GM12878 (cell line): ENCODE data around the gene PLPP1. TPM values are rescaled to one million over a fixed set of nuclear protein-coding genes. Genes with fewer than 3 reads are reported as not detected.

Source experiments
- ATAC-seq: fragments of 200-7000 bp; cut with Tn5 transposase; 3 replicates; pipeline ENCODE4 v1.9.1; 2020; ENCODE audit warnings: mild to moderate bottlenecking, moderate library complexity
- BruUV-seq: library from RNA; stranded (reverse); fragments of 400-500 nt; replicated peaks from 2 replicates; lab custom pipeline; 2021; lab: Mats Ljungman, UMichigan
- CTCF ChIA-PET: fragments of 300-600 bp; sonication (Branson Sonifier 250); formaldehyde crosslinking; extraction: SDS; loops from one replicate; lab custom pipeline; 2021; ENCODE audit warnings: inconsistent platforms; lab: Yijun Ruan, JAX
- POLR2A ChIA-PET: fragments of 350-600 bp; formaldehyde crosslinking; extraction: SDS; loops from one replicate; lab custom pipeline; 2021; ENCODE audit warnings: inconsistent platforms; lab: Charles Lee
- RAD21 ChIA-PET: fragments of 300-600 bp; sonication (Branson Sonifier 250); formaldehyde crosslinking; loops from one replicate; lab custom pipeline; 2023; ENCODE audit warnings: antibody characterized with exemption; ENCODE audit not compliant: unreplicated experiment; lab: Charles Lee
- SMC1A ChIA-PET: fragments of 300-600 bp; sonication (Branson Sonifier 250); formaldehyde crosslinking; loops from one replicate; lab custom pipeline; 2023; ENCODE audit not compliant: unreplicated experiment, uncharacterized antibody; lab: Charles Lee
- DNase-seq: peaks from one replicate; pipeline ENCODE4 v3.0.0-alpha.2; 2011; ENCODE audit warnings: low read depth, low spot score
- FAIRE-seq: peaks from 3 replicates; lab custom pipeline; 2011; peaks lifted over from hg19 to GRCh38; lab: Jason Lieb, UNC
- H2AFZ ChIP-seq: 2 replicates; pipeline ENCODE4 v1.6.0; 2011; ENCODE audit warnings: low read depth, low read length, control low read depth; ENCODE audit not compliant: control insufficient read depth
- H3K27ac ChIP-seq: 2 replicates; pipeline ENCODE4 v1.5.1; 2011; ENCODE audit warnings: control low read depth; ENCODE audit not compliant: control insufficient read depth, insufficient read depth
- H3K27me3 ChIP-seq, 2 experiments: replicated peaks in 1 of 2; 2 replicates each; pipeline versions ENCODE4 v1.6.0 to v1.6.1; 2011; ENCODE audit warnings: low read length in 1 of 2; ENCODE audit not compliant: control insufficient read depth in 2 of 2, insufficient read depth in 2 of 2
- H3K36me3 ChIP-seq, 2 experiments: 2 replicates each; pipeline ENCODE4 v1.5.1; 2011; ENCODE audit warnings: low read length in 1 of 2; ENCODE audit not compliant: control insufficient read depth in 2 of 2, insufficient read depth in 2 of 2
- H3K4me1 ChIP-seq: 2 replicates; pipeline ENCODE4 v1.6.1; 2011; ENCODE audit warnings: mild to moderate bottlenecking, low read length, moderate library complexity, mixed read lengths; ENCODE audit not compliant: control insufficient read depth, insufficient read depth
- H3K4me2 ChIP-seq: 2 replicates; pipeline ENCODE4 v1.6.0; 2011; ENCODE audit warnings: control low read depth; ENCODE audit not compliant: control insufficient read depth, insufficient read depth
- H3K4me3 ChIP-seq: fragments of 200-600 bp; sonication (generic); 2 replicates; pipeline ENCODE4 v1.5.1; 2016
- H3K79me2 ChIP-seq: 2 replicates; pipeline ENCODE4 v1.6.0; 2011; ENCODE audit warnings: low read length; ENCODE audit not compliant: control insufficient read depth, insufficient read depth
- H3K9ac ChIP-seq: 2 replicates; pipeline ENCODE4 v1.8.0; 2011; ENCODE audit warnings: low read length, control low read depth, mixed read lengths; ENCODE audit not compliant: control insufficient read depth, insufficient read depth
- H3K9me3 ChIP-seq: replicated peaks from 3 replicates; pipeline ENCODE4 v1.5.1; 2011; ENCODE audit warnings: mild to moderate bottlenecking, low read length; ENCODE audit not compliant: control insufficient read depth, insufficient read depth
- H4K20me1 ChIP-seq: 2 replicates; pipeline ENCODE4 v1.6.0; 2011; ENCODE audit not compliant: control insufficient read depth, insufficient read depth
- CBX3 ChIP-seq: fragments of 200-600 bp; sonication (generic); IDR thresholded peaks from 2 replicates; pipeline ENCODE4 v1.6.1; 2016; ENCODE audit warnings: low read depth, borderline replicate concordance
- CHD2 ChIP-seq: IDR thresholded peaks from 2 replicates; pipeline ENCODE4 v1.6.1; 2011; ENCODE audit warnings: low read depth, low read length, improper control_type of control experiment, borderline replicate concordance
- CREM ChIP-seq: IDR thresholded peaks from 2 replicates; pipeline ENCODE4 v1.6.1; 2014; ENCODE audit warnings: antibody characterized with exemption, low read depth
- DPF2 ChIP-seq: fragments of 450-650 bp; IDR thresholded peaks from 2 replicates; pipeline ENCODE4 v1.6.1; 2017; ENCODE audit warnings: mild to moderate bottlenecking
- HCFC1 ChIP-seq: fragments of 150-350 bp; IDR thresholded peaks from 2 replicates; pipeline ENCODE4 v1.6.1; 2014; ENCODE audit warnings: low read length
- JUND ChIP-seq: IDR thresholded peaks from 2 replicates; pipeline ENCODE4 v1.6.1; 2012; ENCODE audit warnings: low read depth, mild to moderate bottlenecking, low read length, improper control_type of control experiment, moderate library complexity
- MTA3 ChIP-seq: IDR thresholded peaks from 2 replicates; pipeline ENCODE4 v1.6.1; 2012; ENCODE audit warnings: low read length, inconsistent platforms, borderline replicate concordance
- MYB ChIP-seq: fragments of 150-350 bp; IDR thresholded peaks from 2 replicates; pipeline ENCODE4 v1.6.1; 2014; ENCODE audit warnings: mild to moderate bottlenecking, low read depth, low read length, borderline replicate concordance
- NFYB ChIP-seq: IDR thresholded peaks from 2 replicates; pipeline ENCODE4 v1.6.1; 2011; ENCODE audit warnings: low read depth, mild to moderate bottlenecking, low read length, improper control_type of control experiment, moderate library complexity; ENCODE audit not compliant: insufficient read depth
- POLR2AphosphoS5 ChIP-seq: IDR thresholded peaks from 2 replicates; pipeline ENCODE4 v1.6.1; 2011; ENCODE audit warnings: mild to moderate bottlenecking, low read length, inconsistent platforms
- POU2F2 ChIP-seq: IDR thresholded peaks from 3 replicates; pipeline ENCODE4 v1.6.1; 2011; ENCODE audit warnings: low read depth, mild to moderate bottlenecking, low read length, borderline replicate concordance
- RB1 ChIP-seq: fragments of 450-650 bp; formaldehyde crosslinking; IDR thresholded peaks from 2 replicates; pipeline ENCODE4 v1.6.1; 2017; ENCODE audit warnings: mild to moderate bottlenecking, borderline replicate concordance
- RCOR1 ChIP-seq: conservative IDR thresholded peaks from 2 replicates; pipeline ENCODE4 v1.6.1; 2012; ENCODE audit warnings: low read depth, low read length, improper control_type of control experiment
- SUPT20H ChIP-seq: IDR thresholded peaks from 2 replicates; pipeline ENCODE4 v1.6.1; 2011; ENCODE audit warnings: low read depth, mild to moderate bottlenecking, low read length, moderate library complexity, borderline replicate concordance; ENCODE audit not compliant: control insufficient read depth
- TBL1XR1 ChIP-seq: IDR thresholded peaks from 2 replicates; pipeline ENCODE4 v1.6.1; 2012; ENCODE audit warnings: low read depth, low read length, improper control_type of control experiment
- TCF3 ChIP-seq: IDR thresholded peaks from 2 replicates; pipeline ENCODE4 v1.6.1; 2012; ENCODE audit warnings: low read depth, mild to moderate bottlenecking, low read length, borderline replicate concordance; ENCODE audit not compliant: insufficient read depth
- ZNF217 ChIP-seq: fragments of 450-650 bp; IDR thresholded peaks from 2 replicates; pipeline ENCODE4 v1.6.1; 2017; ENCODE audit warnings: antibody characterized with exemption, mild to moderate bottlenecking
- ZNF622 ChIP-seq: fragments of 450-650 bp; IDR thresholded peaks from 2 replicates; pipeline ENCODE4 v1.6.1; 2017; ENCODE audit warnings: mild to moderate bottlenecking, inconsistent platforms
- WGBS: methylation state at CpG from one replicate; pipeline ENCODE4 v1.1.6; 2016; ENCODE audit warnings: low lambda C conversion rate; ENCODE audit not compliant: insufficient replicate concordance, insufficient coverage; ENCODE audit errors: missing lambda C conversion rate; 5-methylcytosine and 5-hydroxymethylcytosine counted together
- in situ Hi-C: fragments of 300-500 bp; cut with MboI; formaldehyde crosslinking; loops from 9 replicates; pipeline ENCODE4 v1.14.3; 2018; ENCODE audit warnings: mixed read lengths
- intact Hi-C: fragments of 100-400 bp; cut with micrococcal nuclease; formaldehyde crosslinking; loops from one replicate; pipeline ENCODE4 v1.14.2; 2022; ENCODE audit not compliant: unreplicated experiment
- polyA plus RNA-seq, 11 experiments: library from polyadenylated mRNA; depleted of rRNA in 4 of 11; unstranded in 6 of 11; stranded (reverse) in 5 of 11; fragments of >200 nt; fragmentation: Nextera tagmentation in 4 of 11; fragmentation: Illumina TruSeq in 1 of 11; extraction: Ambion mirVana in 4 of 11; extraction: Trizol in 1 of 11; gene quantifications; 1 replicate in 1 of 11; 2 replicates in 10 of 11; pipeline versions ENCODE4 v1.2.1 to v1.2.3, GENCODE V29; 2011 to 2016; ENCODE audit warnings: inconsistent platforms in 2 of 11, missing spikeins in 2 of 11, low read depth in 1 of 11
- total RNA-seq, 4 experiments: library from RNA; depleted of rRNA in 3 of 4; stranded (reverse); fragments of >200 nt in 3 of 4; fragmentation: Illumina TruSeq in 1 of 4; extraction: Trizol in 1 of 4; gene quantifications; 2 replicates each; pipeline versions ENCODE4 v1.2.1 to v1.2.3, GENCODE V29; 2013 to 2021
- TF ChIP-seq, protein P1 (sequence below): fragments of 150-350 bp; IDR thresholded peaks from 2 replicates; pipeline ENCODE4 v1.6.1; 2014; ENCODE audit warnings: mild to moderate bottlenecking, low read depth, low read length

PLPP1 gene
- total and polyA plus RNA-seq, 10 of the 15 experiments (the other 5 are each of a cell fraction or from before 2014, with no cell fraction given) = 3.0 to 11.3 (median 8.1) TPM

DNA sequence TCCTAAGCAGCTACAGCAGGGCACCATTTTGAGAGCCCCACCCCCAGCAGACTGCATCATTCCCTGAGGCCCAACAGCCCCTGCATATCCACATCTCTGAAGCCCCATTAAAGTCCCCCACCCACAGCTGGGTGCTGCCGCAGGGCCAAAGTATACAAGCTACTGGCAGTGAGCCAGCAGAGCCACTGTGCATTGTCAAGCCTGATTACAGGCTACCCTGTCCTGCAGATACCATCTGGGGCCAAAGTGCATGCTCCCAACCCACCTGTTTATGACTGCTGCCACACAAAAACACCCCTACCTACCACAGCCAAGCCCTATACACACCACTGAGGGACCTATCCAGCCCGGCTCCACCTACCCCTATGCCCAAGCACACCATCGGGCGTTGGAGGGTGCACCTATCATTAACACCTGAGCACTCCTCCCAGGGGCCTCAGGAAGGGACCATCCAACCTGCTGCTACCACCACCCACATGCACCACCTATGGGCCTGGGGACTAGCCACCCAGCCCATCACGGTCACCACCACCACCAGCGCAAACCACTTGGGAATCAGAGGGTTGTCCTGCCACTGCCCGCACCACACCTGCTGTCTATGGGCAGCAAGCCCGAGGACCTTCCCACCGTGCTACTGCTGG, 105.0 kb downstream of the PLPP1 start:
- DNase-seq = no peak
- no peak overlapping the region for H2AFZ ChIP-seq
- TF ChIP-seq CBX3 (no peak), POLR2AphosphoS5 (0 out of 2 replicates have a peak, but pooled peaks have one; percentile 41)
- intact Hi-C loops (no loop called here), in situ Hi-C loops (no loop called here)
- no peak overlapping the region for H3K4me2 ChIP-seq
- no peaks in the 10 kb centered on the region for H3K79me2 ChIP-seq
- H3K4me1 ChIP-seq = no peaks in the 10 kb centered on the region
- FAIRE-seq = no peak
- no peak overlapping the region for H3K4me3 ChIP-seq
- CTCF ChIA-PET = no interaction called here
- H3K27ac ChIP-seq = no peak overlapping the region
- BruUV-seq = no TSS peak
- SMC1A ChIA-PET = no interaction called here
- H4K20me1 ChIP-seq = no peaks in the 10 kb centered on the region
- 100% methylated on average over 9 of the region's 9 CpGs for WGBS
- H3K9ac ChIP-seq = no peak overlapping the region
- no peaks in the 10 kb centered on the region for H3K27me3 ChIP-seq
- RAD21 ChIA-PET = no interaction called here
- POLR2A ChIA-PET = no interaction called here
- peaks cover 7 to 31% of the 10 kb centered on the region in 2 experiments for H3K36me3 ChIP-seq
- no peak for ATAC-seq
- no peaks in the 10 kb centered on the region; the same call in 1 of the 3 replicates for H3K9me3 ChIP-seq

DNA sequence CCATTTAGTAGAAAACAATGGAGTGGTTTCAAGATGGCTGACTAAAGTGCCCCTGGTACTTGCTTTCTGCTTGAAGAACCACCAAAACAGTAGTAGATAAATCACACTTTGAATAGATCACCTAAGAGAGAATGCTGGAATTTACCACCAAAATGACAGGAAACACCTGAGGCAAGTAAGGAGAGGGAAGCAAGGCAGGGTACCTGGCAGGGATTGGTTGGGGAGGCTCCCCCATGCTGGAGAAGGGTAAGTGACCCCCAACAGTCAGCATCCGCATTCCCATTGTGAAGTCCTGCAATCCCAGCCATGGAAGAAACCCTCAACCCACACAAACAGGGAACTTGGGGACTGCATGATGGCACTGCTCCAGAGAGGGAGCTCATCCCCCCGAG, 105.5 kb downstream of the PLPP1 start:
- intact Hi-C loops = no loop called here
- SMC1A ChIA-PET = interaction anchor here (0.9 kb wide), 1 partner anchor 14 kb away, joined by 3 read pairs; no protein-coding TSS in a partner anchor
- no peak for DNase-seq
- Histone ChIP-seq H3K9ac (no peak overlapping the region), H3K27ac (no peak overlapping the region), H3K4me3 (no peak overlapping the region), H2AFZ (no peak overlapping the region), H3K9me3 (no peaks in the 10 kb centered on the region; the same call in 2 of the 3 replicates), H3K36me3 (peaks cover 7 to 31% of the 10 kb centered on the region in 2 experiments), H3K79me2 (no peaks in the 10 kb centered on the region), H3K4me1 (no peaks in the 10 kb centered on the region), H3K27me3 (no peaks in the 10 kb centered on the region), H4K20me1 (no peaks in the 10 kb centered on the region), H3K4me2 (no peak overlapping the region)
- RAD21 ChIA-PET = no interaction called here
- ATAC-seq = no peak
- CTCF ChIA-PET = interaction anchor here (0.9 to 1.4 kb wide), 2 partner anchors 24 to 29 kb away, joined by 3 read pairs; no protein-coding TSS in a partner anchor
- WGBS = 36% methylated on average over 2 of the region's 2 CpGs
- in situ Hi-C loops = no loop called here
- POLR2A ChIA-PET = no interaction called here
- BruUV-seq = no TSS peak
- no peak for FAIRE-seq
- TF ChIP-seq POU2F2 = no peak
- no peak for TF ChIP-seq DPF2
- TF ChIP-seq JUND = no peak
- TF ChIP-seq RCOR1 = no peak
- TF ChIP-seq RB1 = no peak
- no peak for TF ChIP-seq MYB
- TF ChIP-seq ZNF217 = no peak
- no peak for TF ChIP-seq SUPT20H
- TF ChIP-seq CREM = no peak
- TF ChIP-seq HCFC1 = no peak
- TF ChIP-seq, protein P1, sequence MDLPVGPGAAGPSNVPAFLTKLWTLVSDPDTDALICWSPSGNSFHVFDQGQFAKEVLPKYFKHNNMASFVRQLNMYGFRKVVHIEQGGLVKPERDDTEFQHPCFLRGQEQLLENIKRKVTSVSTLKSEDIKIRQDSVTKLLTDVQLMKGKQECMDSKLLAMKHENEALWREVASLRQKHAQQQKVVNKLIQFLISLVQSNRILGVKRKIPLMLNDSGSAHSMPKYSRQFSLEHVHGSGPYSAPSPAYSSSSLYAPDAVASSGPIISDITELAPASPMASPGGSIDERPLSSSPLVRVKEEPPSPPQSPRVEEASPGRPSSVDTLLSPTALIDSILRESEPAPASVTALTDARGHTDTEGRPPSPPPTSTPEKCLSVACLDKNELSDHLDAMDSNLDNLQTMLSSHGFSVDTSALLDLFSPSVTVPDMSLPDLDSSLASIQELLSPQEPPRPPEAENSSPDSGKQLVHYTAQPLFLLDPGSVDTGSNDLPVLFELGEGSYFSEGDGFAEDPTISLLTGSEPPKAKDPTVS = no peak
- TF ChIP-seq NFYB = no peak
- TF ChIP-seq MTA3 = no peak
- no peak for TF ChIP-seq ZNF622
- TF ChIP-seq CHD2 = no peak
- TF ChIP-seq TBL1XR1 = no peak
- no peak for TF ChIP-seq TCF3
